ENCODE measurements around the gene CPM.

CPM gene

DNA sequence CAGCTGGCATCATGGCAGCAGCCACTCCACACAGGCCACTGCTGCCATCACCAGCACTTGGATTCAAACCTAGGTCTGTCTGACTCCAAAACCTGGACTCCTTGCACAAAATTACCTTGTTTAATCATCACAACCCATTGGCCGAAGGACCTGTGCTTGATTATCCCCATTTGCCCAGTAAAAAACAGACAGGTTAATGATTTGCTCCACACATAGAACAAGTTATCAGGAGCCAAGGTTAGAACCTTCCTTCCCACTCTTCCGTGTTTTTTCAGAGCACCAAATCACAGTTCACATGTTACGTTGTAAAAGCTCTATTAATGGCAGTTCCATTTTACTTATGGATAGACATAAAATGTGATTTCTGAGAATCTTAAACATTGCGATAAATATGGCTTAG, 23.5 kb upstream of the CPM start:
- no peak for DNase-seq (ENCODE audit: low read depth)

- DNase-seq (ENCODE audit: low read depth) = no peak
These were observed 21.8 kb upstream of the CPM start for GRCh38 chr12:68954811-68955210.

GRCh38 chr12:68953536-68953935, 20.6 kb upstream of the CPM start:
- no peak for DNase-seq (ENCODE audit: low read depth)

DNA sequence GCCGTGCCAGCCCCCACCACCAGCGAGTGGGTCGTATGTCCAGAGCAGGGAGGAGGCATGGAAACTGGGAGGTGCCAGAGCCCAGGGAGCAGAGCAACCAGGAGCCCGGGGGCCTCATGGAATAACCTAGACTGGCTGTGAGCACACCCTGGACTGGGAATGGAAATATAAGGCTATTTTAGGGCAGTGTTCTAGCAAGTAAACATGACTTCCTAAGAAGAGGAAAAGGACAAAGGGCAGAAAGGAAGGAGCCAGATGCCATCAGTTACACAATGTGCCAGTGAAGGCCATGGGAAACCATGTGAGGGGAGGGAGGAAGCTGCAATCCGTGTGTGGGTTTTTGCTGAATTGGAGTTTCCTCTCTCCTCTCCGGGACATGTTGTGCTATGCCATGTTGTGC, 18.7 kb upstream of the CPM start:
- DNase-seq (ENCODE audit: low read depth) = no peak

- DNase-seq (ENCODE audit: low read depth) = no peak
These were observed 17.5 kb upstream of the CPM start for GRCh38 chr12:68950511-68950910.

DNA sequence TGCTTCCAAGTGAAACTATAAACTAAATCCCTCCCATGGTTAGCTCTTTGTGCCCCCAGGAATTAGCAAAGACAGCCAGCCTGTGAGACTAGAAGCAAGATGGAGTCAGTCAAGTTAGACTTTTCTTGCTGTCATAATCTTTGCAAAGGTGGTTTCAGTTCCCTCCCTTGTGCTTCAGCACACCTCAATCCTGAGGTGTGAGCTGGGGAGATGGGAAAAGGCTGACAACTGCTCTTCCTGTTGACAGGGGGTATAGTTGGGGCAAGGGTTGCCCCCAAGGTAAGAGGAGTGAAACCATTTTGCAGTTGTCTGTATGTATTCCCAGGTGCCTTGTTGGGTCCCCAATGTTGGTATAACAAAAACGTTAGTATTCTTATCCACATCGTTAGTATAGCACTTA, 12.3 kb upstream of the CPM start:
- no peak for DNase-seq (ENCODE audit: low read depth)

DNA sequence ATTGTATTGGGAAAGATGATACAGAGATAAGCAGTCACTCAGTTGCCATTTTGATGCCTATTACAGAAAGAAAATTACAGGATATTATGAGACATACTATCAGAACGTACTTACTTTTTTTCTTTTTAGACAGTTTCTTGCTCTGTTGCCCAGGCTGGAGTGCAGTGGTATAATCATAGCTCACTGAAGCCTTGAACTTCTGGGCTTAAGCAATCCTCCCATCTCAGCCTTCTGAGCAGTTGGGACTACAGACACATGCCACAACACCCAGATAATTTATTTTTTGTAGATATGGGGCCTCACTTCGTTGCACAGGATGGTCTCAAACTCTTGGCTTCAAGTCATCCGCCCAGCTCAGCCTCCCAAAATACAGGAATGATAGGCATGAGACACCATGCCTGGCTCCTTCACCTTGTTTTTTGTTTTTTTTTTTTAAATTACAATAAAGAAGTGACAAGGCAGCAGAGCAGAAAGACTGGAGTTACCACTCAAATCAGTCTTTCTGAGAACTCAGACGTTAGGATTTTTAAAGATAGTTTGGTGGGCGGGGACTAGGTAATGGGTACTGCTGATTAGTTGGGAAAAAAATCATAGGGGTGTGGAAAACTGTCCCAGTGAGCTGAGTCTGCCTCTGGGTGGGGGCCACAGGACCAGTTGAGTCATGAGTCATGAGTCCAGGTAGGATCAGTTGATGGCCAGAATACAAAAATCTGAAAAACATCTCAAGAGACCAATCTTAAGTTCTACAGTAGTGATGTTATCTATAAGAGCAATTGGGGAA, 11.5 kb upstream of the CPM start:
- no peak for DNase-seq (ENCODE audit: low read depth)

GRCh38 chr12:68943848-68944247, 10.9 kb upstream of the CPM start:
- DNase-seq (ENCODE audit: low read depth) = no peak

DNA sequence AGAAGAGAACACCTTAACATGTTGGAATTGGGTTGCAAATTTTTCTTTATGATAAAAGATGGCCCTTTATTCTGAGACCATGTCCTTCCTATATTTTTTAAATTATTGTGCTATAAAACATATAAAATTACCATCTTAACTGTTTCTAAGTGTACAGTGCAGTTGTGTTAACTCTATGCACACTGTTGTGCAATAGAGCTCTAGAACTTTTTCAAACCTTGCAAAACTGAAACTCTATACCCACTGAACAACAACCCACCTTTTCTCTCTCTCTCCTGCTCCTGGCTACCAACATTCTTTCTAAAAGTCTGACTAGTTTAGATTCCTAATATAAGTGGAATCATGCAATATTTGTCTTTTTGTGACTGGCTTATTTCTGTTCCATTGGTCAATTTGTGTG, 7.8 kb upstream of the CPM start:
- DNase-seq (ENCODE audit: low read depth) = no peak

DNA sequence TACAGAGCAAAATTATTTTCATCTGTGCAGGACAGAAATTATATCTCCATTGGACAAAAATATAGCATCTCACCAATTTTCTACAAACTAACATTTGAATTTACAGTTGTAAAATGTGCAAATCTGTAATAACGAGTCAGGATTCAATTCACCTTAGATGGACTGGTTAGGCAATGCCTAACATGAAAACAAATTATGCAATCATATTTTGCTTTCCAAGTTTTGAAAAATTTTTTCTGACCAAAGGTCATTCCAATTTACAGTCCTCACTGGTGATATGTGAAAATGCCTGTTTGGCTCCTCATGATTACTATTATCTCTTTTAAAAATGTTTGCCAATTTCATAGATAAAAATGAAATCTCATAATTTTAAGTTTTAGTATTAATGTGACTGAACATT, 6.5 kb upstream of the CPM start:
- no peak for DNase-seq (ENCODE audit: low read depth)

- DNase-seq (ENCODE audit: low read depth) = no peak
These were observed 1.4 kb upstream of the CPM start for GRCh38 chr12:68934392-68934791.

- no peak for DNase-seq (ENCODE audit: low read depth)
These were observed 627 bp downstream of the CPM start for GRCh38 chr12:68932128-68932960.

- no peak for DNase-seq (ENCODE audit: low read depth)
These were observed 2.8 kb downstream of the CPM start for GRCh38 chr12:68930178-68930577.

DNA sequence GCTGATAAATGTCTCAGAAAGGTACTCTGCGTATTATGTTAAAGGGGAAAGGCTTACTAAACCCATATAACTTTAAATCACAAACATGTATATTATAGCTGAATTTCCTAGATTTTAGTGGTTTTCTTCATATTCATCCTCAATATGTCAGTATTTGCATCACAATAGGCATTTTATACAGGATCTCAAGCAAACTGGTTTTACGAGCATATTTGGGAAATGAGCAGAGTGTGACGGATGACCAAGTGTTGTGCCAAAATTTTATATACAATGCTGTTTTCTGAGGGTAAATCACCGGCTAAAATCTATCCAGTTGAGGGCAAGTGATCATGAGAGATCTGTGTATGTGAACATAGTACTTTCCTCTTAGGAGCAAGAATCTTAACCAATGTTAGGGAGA, 8.4 kb downstream of the CPM start:
- DNase-seq (ENCODE audit: low read depth) = no peak

- no peak for DNase-seq (ENCODE audit: low read depth)
These were observed 13.3 kb downstream of the CPM start for GRCh38 chr12:68919581-68920239.

DNA sequence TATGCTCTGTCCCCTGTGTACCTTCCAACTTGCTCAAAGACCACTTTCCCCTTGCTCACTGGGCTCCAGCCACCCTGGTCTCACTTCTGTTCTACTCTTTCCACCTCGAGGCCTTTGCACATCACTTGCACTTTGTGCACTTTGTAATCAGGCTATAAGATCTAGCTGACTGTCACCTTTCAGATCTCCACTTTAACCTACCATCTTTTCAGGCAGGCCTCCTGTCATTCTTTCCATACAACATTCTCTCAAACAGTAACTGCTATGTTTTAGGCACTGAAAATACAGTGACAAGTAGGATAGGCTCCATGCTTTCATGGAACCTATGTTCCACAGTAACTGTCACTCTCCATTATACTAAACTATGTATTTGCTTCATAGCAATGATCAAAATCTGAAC, 14.0 kb downstream of the CPM start:
- no peak for DNase-seq (ENCODE audit: low read depth)

DNA sequence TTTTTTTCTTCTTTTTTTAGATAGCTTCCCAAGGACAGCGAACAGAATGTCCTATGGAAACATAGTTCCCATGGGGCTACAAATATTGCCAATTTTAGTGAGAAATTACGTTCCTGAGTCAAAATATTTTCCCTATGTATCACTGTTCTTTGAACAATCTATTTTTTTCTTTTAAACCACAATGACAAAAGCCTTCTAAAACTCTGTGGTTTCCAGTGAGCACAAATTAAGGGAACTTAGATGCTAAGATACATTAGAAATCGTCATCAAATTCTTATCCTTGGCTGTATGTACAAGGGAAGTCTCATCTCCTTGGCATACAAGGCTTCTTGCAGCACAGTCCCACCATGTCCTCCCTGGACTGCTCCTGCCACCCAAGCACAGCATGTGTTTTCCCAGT, 17.9 kb downstream of the CPM start:
- no peak for DNase-seq (ENCODE audit: low read depth)

DNA sequence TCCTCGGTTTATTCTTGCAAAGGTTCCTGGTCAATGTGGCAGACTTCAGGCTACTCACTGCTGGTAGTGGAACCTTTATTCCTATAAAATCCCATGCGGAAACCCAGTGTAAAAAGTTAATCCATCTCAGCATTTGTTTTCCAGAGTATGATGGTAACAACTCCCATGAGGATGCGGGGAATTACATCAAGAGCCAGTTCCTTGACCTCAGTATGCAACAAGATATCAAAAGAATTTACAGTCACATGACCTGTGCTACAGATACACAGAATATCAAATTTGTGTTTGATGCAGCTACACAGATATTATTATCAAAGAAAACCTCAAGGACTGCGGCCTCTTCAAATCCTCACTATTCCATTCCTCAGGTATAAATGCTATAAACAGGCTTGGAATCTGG, 19.3 kb downstream of the CPM start:
- no peak for DNase-seq (ENCODE audit: low read depth)

DNA sequence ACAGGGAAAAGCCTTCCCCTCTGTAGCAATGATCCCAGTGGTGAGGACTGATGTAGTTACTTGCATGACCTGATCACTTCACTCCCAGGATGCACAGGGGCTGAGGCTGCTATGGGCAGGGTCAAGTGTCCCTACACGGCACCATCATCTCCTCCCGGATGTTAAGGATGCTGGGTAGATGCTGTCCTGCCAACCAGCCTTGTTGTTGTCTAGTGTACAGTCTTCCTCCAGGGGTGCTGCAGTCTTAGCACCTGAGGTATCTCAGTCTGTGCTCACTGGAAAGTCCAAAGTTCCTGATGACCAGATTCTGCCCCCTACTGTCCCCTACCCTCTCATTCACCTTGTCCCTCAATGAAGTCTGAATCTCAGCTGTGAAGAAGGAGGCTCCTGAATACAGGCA, 20.1 kb downstream of the CPM start:
- no peak for DNase-seq (ENCODE audit: low read depth)

DNA sequence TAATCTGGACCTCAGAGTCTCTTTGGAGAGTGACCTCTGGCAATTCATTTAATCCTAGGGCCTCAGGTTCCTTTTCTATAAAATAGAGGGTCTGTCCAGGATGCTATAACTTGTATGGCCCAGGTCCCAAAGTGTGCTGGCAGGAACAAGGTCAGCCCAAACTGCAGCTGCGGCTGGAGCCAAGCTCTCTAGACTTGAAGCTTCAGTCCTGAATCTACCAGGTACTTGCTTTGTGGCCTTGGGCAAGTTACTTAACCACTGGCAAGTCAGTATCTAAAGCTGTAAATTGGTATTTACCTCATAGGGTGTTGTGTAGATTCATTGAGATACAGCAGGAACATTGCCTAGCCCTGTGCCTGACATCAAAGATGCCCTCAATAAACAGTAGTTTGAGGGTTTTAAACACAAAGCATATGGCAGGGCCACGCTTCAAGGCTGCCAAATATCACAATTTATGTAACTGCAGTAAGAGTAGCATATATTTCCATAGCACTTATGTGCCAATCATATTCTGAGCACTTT, 21.7 kb downstream of the CPM start:
- DNase-seq (ENCODE audit: low read depth) = no peak

DNA sequence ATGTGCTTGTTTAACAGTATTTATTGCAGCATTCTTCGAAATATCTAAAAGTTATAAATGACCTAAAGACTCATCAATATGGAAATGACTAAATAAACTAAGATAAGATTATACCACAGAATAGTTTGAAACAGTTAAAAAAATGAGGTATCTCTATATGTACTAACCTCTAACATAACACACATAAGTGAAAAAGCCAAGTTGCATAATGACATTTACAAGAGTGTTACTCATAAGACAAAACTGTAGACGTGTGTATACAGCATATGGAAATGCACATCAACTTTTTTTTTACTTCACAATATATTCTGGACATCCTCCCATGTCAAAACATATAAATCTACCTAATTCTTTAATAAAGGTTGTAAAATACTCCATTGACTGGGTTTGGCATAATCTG, 22.8 kb downstream of the CPM start:
- DNase-seq (ENCODE audit: low read depth) = no peak

DNA sequence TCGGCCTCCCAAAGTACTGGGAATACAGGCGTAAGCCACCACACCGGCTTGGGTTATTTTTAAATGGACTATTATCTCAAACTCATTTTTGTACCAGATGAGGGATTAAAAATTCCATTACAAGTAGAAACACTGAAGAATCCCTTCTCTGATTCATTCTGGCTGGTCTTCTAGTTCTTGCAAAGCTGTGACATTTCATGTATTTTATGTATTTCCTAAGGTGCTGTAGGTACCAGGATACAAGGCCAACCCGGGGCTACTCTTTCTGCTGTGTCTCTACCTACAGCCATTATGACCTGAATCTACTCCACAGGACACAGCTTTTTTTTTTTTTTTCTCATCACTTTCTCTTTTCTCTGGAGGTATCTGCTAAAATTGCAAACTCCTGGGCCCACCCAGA, 24.9 kb downstream of the CPM start:
- DNase-seq (ENCODE audit: low read depth) = no peak

GRCh38 chr12:68905733-68906132, 27.2 kb downstream of the CPM start:
- DNase-seq (ENCODE audit: low read depth) = no peak
